HFFc6 (cell line): ENCODE results near the gene TMEM184C. TPM values are rescaled to one million over a fixed set of nuclear protein-coding genes. Genes with fewer than 3 reads are reported as not detected.

Experiments
- DNase-seq: peaks from one replicate; pipeline ENCODE4 v3.0.0-alpha.2; 2018
- H3K27ac Mint-ChIP-seq: 2 replicates; pipeline ENCODE4 v1.8.0; 2020; ENCODE audit warnings: mild to moderate bottlenecking, mixed read lengths
- H3K27me3 Mint-ChIP-seq: 2 replicates; pipeline ENCODE4 v1.8.0; 2021; ENCODE audit warnings: mild to moderate bottlenecking, moderate library complexity, mixed read lengths; ENCODE audit not compliant: insufficient read depth
- H3K36me3 Mint-ChIP-seq: 2 replicates; pipeline ENCODE4 v1.8.0; 2021; ENCODE audit warnings: low read depth, mixed read lengths
- H3K4me1 Mint-ChIP-seq: 2 replicates; pipeline ENCODE4 v1.8.0; 2020; ENCODE audit warnings: low read depth, mixed read lengths
- H3K4me3 Mint-ChIP-seq: 2 replicates; pipeline ENCODE4 v1.8.0; 2020; ENCODE audit warnings: mild to moderate bottlenecking, moderate library complexity, mixed read lengths
- H3K9me3 Mint-ChIP-seq: 2 replicates; pipeline ENCODE4 v1.8.0; 2020; ENCODE audit warnings: mild to moderate bottlenecking, mixed read lengths
- total RNA-seq, 6 experiments: library from RNA; stranded (reverse); fragmentation: NEBNext Ultra II Directional; extraction: Animal tissue kit (Norgen Biotek cat#: 25700); gene quantifications; 2 replicates in 1 of 6; 3 replicates in 5 of 6; pipeline ENCODE4 v1.2.3, GENCODE V29; 2021
- TF ChIP-seq, protein P1 (sequence below): fragments of 200-600 bp; sonication (generic); IDR thresholded peaks from 2 replicates; pipeline ENCODE4 v1.5.0; 2021; ENCODE audit warnings: antibody characterized with exemption, mild to moderate bottlenecking

The TMEM184C gene
- total RNA-seq, 6 experiments from 2014 or later, result 36.8 to 42.0 (median 39.8) TPM

DNA sequence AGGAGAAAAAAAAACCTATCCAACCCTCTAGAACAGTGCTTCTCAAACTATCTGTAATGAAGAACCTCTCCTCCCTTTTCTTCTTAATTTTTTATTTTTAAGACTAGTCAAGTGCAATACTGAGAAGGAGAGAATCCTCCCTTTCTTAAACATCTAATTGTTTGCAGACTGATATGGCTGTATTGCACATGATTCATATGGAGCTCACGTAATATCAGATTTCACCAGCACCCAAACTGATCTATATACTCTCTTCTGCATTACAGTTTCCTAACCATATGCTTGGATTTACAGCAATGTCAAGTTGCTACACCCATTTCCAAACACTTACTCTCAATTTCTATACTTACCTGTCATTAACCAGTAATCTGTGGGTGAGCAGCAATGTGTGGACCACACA, 57.3 kb downstream of the TMEM184C start:
- peaks cover 27% of the 10 kb centered on the region for H3K36me3 Mint-ChIP-seq
- H3K27ac Mint-ChIP-seq, result no peak overlapping the region
- H3K4me3 Mint-ChIP-seq, result no peak overlapping the region
- no peak for DNase-seq
- H3K9me3 Mint-ChIP-seq, result no peaks in the 10 kb centered on the region
- H3K4me1 Mint-ChIP-seq, result peaks cover 28% of the 10 kb centered on the region
- peaks cover 2% of the 10 kb centered on the region; the same call in 1 of the 2 replicates for H3K27me3 Mint-ChIP-seq
- TF ChIP-seq, protein P1, sequence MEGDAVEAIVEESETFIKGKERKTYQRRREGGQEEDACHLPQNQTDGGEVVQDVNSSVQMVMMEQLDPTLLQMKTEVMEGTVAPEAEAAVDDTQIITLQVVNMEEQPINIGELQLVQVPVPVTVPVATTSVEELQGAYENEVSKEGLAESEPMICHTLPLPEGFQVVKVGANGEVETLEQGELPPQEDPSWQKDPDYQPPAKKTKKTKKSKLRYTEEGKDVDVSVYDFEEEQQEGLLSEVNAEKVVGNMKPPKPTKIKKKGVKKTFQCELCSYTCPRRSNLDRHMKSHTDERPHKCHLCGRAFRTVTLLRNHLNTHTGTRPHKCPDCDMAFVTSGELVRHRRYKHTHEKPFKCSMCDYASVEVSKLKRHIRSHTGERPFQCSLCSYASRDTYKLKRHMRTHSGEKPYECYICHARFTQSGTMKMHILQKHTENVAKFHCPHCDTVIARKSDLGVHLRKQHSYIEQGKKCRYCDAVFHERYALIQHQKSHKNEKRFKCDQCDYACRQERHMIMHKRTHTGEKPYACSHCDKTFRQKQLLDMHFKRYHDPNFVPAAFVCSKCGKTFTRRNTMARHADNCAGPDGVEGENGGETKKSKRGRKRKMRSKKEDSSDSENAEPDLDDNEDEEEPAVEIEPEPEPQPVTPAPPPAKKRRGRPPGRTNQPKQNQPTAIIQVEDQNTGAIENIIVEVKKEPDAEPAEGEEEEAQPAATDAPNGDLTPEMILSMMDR, result no peak

DNA sequence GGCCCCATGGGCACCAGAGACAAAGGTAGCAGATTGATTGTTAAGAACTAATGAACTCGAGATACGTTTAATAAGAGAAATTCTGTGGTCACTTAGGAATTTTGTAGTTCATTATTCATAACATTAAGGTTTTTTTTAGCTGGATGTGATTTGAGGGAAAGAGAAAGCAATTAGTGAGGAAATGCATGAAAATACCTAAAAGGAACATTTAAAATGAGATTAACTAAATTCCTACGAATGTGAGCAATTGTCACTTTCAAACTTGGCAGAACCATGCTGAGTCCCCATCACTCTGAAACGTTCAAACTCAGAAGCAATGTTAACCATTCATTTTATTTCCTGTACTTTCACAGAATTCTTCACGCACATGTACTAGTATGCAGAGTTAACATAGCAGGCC, 60.9 kb downstream of the TMEM184C start:
- Mint-ChIP-seq H3K27ac (peak overlapping the region; percentile 32), H3K36me3 (peaks cover 12% of the 10 kb centered on the region; the same call in 1 of the 2 replicates), H3K4me1 (peaks cover 47% of the 10 kb centered on the region), H3K9me3 (no peaks in the 10 kb centered on the region), H3K4me3 (peak overlapping the region; percentile 22; the same call in 1 of the 2 replicates), H3K27me3 (peaks cover 2% of the 10 kb centered on the region; the same call in 1 of the 2 replicates)
- peak; percentile 4 for DNase-seq
- TF ChIP-seq, protein P1, result no peak

DNA sequence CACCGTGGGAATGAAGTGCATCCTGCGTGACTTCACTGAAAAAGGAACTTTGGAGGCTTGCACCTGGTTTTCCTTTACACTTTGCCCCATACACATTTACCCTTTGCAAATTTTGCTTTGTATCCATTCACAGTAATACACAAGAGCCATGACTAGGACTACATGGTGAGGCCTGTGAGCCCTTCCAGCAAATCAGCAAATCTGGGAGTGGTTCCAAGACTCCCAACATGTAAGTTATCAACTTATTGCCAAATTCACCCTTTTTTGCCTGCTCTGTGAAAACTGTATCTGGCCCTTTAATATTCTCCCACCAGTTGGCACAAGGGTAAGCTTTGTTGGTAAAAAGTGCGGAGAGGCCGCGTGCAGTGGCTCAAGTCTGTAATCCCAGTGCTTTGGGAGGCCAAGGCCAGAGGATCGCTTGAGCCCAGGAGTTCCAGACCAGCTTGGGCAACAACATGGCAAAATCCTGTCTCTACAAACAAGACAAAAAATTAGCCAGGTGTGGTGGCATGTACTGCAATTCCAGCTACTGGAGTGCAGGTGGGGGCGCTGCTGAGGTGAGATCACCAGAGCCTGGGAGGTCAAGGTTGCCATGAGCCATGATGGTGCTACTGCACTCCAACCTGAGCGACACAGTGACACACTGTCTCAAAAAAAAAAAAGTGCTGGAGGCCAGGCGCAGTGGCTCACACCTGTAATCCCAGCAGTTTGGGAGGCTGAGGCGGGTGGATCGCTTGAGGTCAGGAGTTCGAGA, 61.8 kb downstream of the TMEM184C start:
- Mint-ChIP-seq H3K27me3 (peaks cover 2% of the 10 kb centered on the region; the same call in 1 of the 2 replicates), H3K27ac (peak overlapping the region; percentile 51; the same call in 1 of the 2 replicates), H3K4me3 (no peak overlapping the region), H3K36me3 (peaks cover 13% of the 10 kb centered on the region; the same call in 1 of the 2 replicates), H3K9me3 (no peaks in the 10 kb centered on the region), H3K4me1 (peaks cover 45% of the 10 kb centered on the region)
- no peak for DNase-seq
- TF ChIP-seq, protein P1, result peak; percentile 45

DNA sequence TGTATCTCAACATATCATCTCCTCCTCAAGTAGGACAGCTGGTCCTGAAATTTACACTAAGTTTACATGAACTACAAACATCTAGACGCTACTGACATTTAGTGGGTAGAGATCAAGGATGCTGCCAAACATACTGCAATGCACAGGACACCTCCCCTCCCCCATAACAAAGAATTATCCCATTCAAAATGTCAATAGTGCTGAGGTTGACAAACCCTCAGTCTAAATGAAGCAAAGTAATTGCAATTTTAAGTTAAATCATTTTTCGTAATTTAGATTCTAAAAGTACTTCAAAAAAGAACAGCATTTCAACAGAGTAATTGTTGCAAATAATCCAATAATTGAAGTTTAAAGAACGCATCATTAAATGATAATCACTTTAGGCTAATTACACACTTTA, 65.6 kb downstream of the TMEM184C start:
- no peaks in the 10 kb centered on the region for H3K9me3 Mint-ChIP-seq
- DNase-seq, result no peak
- peak overlapping the region; percentile 93 for H3K27ac Mint-ChIP-seq
- H3K4me1 Mint-ChIP-seq, result peaks cover 43% of the 10 kb centered on the region
- TF ChIP-seq, protein P1, result no peak
- H3K36me3 Mint-ChIP-seq, result peaks cover 12% of the 10 kb centered on the region; the same call in 1 of the 2 replicates
- no peaks in the 10 kb centered on the region for H3K27me3 Mint-ChIP-seq
- peak overlapping the region; percentile 98 for H3K4me3 Mint-ChIP-seq

DNA sequence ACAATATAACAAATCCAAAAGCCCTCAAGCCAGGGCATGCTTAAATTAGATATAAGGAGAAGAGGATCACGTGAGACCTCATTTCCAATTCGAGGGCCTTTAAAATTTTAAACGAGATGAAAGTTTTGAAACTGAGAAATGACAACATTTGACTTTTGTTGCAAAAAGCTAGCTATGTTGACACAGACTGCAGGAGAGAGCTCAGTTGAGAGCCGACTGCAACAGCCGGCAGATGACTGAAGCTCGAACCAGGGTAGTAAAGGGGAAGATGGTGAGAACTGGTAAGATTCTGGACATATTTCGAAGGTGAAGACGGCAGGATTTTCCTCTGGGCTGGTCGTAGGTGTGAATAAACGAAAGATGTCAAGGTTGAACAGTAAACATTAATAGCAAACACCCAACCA, 66.0 kb downstream of the TMEM184C start:
- Mint-ChIP-seq H3K9me3 (no peaks in the 10 kb centered on the region), H3K4me3 (peak overlapping the region; percentile 98), H3K36me3 (peaks cover 12% of the 10 kb centered on the region; the same call in 1 of the 2 replicates), H3K4me1 (peaks cover 39% of the 10 kb centered on the region), H3K27ac (peak overlapping the region; percentile 93), H3K27me3 (no peaks in the 10 kb centered on the region)
- DNase-seq, result peak; percentile 21
- TF ChIP-seq, protein P1, result no peak
